HFF-Myc (cell line): Measurements from ENCODE around the gene MACROH2A1.

Experiments used
- DNase-seq: peaks from one replicate; pipeline ENCODE4 v3.0.0-alpha.2; 2011; ENCODE audit warnings: low read depth; ENCODE audit errors: extremely low read depth
- H3K4me3 ChIP-seq: replicated peaks from 2 replicates; pipeline ENCODE4 v1.5.1; 2011; ENCODE audit warnings: low read depth, mild to moderate bottlenecking, control low read depth, low read length
- CTCF ChIP-seq: IDR thresholded peaks from 2 replicates; pipeline ENCODE4 v1.5.1; 2012; ENCODE audit warnings: mild to moderate bottlenecking, low read depth, low read length, control low read depth; ENCODE audit errors: missing control alignments

MACROH2A1 gene

DNA sequence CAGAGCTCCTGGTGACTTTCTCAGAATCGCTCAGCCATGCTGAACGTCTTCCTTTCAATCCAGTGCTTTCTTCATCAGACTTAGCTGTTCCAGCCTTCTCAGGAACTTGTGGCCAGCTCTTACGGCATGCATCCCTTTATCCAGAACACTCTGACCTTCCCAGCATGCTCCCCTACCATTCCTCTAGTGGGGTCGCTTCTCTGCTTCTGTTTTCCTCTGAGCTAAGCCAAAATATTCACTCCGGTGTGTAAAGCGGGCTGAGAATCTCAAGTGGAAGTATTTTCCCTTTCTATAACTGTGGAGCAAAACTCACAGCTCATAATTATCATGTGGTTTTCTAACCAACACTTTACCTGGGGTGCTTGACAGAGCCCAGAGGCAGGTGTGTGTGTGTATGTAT is 41.9 kb upstream of the MACROH2A1 start:
- H3K4me3 ChIP-seq, result no peak overlapping the region
- TF ChIP-seq CTCF, result no peak
- DNase-seq, result no peak

DNA sequence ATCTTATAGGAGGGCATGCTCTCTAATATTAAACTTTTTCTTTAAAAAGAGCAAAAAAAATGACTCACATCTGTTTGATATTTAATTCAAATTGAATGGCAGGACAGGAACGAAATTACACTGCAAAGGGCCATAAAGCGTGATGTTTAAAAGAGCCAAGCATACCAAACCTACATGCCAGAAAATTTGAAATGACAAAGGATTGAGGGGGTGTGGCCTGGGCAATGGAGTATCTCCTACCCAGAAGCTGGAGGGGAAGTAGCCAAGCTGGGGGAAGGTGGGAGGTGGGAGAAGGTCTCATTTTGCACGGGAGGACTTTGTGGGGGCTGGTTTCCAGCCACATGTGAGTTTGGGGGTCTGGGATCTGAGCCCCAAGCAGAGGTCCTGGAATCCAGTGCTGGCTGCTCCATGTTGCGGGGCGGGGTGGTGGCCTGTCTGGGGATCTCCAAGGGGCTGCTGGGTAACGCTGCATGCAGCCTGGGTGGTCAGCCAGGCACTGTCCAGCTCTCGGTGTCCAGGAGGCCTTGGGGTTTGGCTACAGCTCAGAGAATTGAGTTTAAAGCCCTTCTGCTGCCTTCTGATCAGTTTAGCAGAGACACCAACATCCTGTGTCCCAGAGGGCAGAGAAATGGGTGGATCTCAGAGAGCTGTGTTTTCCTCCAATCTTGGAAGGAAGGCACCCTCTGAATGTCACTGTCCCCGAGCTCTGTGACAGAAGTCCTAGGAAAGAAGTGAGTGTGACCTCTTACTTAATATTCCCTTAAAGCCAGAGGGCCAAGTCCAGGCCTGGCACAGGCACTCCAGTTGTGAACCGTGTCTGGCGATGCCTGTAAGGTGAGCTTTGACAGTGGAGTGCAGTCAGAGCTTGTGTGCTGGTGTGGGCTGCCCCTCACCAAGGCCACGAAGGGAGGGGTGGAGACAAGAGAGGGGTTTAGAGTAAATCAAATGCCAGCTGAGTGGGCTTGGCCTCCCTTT is 40.5 kb upstream of the MACROH2A1 start:
- DNase-seq, result no peak
- no peak for TF ChIP-seq CTCF
- no peak overlapping the region for H3K4me3 ChIP-seq

DNA sequence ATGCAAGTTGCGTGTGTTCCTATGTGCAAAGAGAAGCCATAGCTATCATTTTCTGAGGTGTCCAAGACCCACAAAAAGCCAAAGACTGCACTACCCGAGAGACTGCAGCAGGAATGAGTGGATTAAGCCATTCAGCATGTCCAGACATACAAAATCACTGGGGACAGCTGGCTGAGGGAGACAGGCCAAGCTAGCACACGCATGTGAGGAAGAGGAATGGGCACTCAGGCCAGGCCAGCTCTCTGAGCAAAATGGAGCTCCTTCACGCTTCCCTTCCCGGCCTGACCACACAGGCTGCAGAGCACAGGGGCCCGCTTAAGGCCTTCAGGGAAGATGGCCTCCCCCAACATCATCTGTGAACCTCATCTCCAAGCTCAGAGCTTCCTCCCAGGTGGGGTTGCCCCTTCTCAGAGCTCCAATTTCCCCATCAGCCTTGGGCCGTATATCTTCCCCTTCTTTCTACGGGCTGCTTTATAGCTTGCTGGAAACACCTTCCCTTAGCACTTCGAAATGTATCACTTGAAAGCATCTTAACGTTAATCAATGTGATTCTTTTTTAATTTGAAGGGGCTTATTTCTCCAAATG is 39.7 kb upstream of the MACROH2A1 start:
- no peak for TF ChIP-seq CTCF
- no peak for DNase-seq
- H3K4me3 ChIP-seq, result no peak overlapping the region

DNA sequence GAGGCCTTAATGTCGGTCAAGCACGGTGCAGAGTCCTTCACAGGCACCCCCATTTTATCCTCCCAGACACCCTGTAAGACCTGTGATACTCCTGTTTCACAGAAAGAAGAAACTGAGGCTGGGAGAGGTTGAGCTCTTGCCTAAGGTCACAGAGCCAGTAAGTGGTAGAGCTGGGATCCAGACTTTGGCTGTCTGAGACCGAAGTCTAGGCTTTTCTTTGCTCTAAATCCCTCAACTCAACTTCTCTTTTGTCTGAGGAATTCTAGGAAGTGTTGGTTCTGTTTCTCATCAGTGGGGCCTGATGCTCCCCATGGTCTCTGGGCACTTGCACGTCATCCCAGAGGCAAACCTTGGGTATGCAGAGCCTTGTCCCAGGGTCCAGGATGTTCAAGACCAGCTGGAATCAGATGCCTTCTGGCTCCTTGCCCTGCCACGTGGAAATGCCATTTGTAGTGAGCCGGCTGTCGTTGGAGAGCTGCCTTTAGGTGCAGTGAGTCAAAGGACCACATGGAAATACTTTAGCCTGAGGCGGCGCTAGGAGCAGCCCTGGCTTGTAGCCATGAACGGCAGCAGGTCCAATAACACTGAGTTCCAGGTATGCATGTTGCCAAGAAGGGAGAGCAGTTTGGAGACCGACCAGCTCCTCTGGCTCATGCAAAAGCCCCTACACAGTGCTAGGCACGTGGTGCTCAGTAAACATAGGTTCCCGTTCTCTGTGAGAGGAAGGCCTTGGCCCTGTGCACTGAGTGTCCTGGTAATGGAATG is 38.9 kb upstream of the MACROH2A1 start:
- TF ChIP-seq CTCF, result no peak
- no peak overlapping the region for H3K4me3 ChIP-seq
- DNase-seq, result peak; percentile 98

- DNase-seq, result no peak
- H3K4me3 ChIP-seq, result no peak overlapping the region
- TF ChIP-seq CTCF, result no peak
These were observed 38.4 kb upstream of the MACROH2A1 start for GRCh38 chr5:135437422-135437795.

DNA sequence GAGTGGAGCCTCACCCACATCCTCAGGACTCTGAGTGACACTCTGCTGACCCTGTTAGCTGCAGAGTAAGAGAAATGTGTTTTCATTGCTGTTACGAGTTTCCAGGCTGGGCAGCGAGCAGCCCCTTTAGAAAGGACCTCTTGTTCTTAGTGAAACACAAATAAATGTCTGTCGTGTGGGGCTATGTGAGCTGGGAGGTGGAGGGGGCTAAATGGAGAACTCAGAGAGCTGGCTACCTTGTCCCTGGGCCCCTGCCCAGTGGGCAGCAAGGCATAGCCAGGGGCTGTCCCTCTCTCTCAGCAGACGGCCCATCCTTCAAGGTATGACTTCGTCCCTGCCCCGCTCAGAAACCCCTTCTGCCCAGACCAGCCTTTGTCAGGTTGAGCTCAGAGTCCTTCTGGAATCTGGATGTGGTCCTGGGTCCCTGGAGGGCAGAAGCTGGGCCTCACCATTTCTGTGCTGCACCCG is 38.0 kb upstream of the MACROH2A1 start:
- no peak for DNase-seq
- no peak for TF ChIP-seq CTCF
- no peak overlapping the region for H3K4me3 ChIP-seq
